Adrenal gland (tissue), 5 donors: Measurements from ENCODE around the gene INPP4B.

ENCODE experiments used
- POLR2A ChIP-seq, 2 donors: fragments of 450-650 bp; IDR thresholded peaks; one replicate each; pipeline ENCODE4 v1.6.1; 2017; ENCODE audit warnings: antibody characterized with exemption in 2 of 2, mild to moderate bottlenecking in 2 of 2, moderate library complexity in 1 of 2
- TF ChIP-seq, protein P1 (sequence below), 6 experiments: fragments of 450-650 bp in 4 of 6; fragments of 200-600 bp in 2 of 6; sonication (generic) in 1 of 6; IDR thresholded peaks; 1 replicate in 5 of 6; 2 replicates in 1 of 6; pipeline versions ENCODE4 v1.5.1 to v1.8.0; 2016 to 2021; ENCODE audit warnings: antibody characterized with exemption in 6 of 6, mild to moderate bottlenecking in 2 of 6, moderate library complexity in 1 of 6
- donor health status: DM: no; HTN: no; CAD: no.

DNA sequence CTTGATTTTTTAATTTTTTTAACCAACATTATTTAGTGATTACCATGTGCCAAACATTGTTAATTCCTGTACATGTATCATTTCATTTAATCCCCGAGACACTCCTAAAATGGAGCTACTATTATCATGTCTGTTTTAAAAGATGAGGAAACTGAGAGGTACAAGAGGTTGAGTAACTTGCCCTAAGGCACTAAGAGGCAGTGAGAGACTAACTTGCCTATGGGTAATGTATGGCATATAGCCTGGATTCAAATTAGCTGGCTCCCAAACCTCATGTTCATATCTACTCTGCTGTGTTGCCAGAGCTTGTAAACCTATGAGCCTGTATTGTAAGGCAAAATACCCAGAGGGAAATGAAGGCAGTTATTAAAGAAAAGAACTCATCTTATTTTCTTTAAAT lies 766.1 kb downstream of the INPP4B start:
- TF ChIP-seq, protein P1, sequence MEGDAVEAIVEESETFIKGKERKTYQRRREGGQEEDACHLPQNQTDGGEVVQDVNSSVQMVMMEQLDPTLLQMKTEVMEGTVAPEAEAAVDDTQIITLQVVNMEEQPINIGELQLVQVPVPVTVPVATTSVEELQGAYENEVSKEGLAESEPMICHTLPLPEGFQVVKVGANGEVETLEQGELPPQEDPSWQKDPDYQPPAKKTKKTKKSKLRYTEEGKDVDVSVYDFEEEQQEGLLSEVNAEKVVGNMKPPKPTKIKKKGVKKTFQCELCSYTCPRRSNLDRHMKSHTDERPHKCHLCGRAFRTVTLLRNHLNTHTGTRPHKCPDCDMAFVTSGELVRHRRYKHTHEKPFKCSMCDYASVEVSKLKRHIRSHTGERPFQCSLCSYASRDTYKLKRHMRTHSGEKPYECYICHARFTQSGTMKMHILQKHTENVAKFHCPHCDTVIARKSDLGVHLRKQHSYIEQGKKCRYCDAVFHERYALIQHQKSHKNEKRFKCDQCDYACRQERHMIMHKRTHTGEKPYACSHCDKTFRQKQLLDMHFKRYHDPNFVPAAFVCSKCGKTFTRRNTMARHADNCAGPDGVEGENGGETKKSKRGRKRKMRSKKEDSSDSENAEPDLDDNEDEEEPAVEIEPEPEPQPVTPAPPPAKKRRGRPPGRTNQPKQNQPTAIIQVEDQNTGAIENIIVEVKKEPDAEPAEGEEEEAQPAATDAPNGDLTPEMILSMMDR (IDR thresholded peaks at IDR 0.05): no peak
- no peak for TF ChIP-seq POLR2A (IDR thresholded peaks at IDR 0.05)
